H1 (cell line): ENCODE data around the gene SLC5A9.

Source experiments
- BRCA1 ChIP-seq: IDR thresholded peaks from 2 replicates; pipeline ENCODE4 v1.6.1; 2012; ENCODE audit warnings: low read depth, low read length, improper control_type of control experiment
- CREB1 ChIP-seq: IDR thresholded peaks from 2 replicates; pipeline ENCODE4 v1.6.1; 2012; ENCODE audit warnings: inconsistent platforms
- EP300 ChIP-seq, 2 experiments: IDR thresholded peaks; 1 replicate in 1 of 2; 2 replicates in 1 of 2; pipeline ENCODE4 v1.6.1; 2011 to 2012; ENCODE audit warnings: low read depth in 2 of 2, low read length in 2 of 2, mild to moderate bottlenecking in 2 of 2, borderline replicate concordance in 1 of 2, inconsistent platforms in 1 of 2, moderate library complexity in 1 of 2
- JUND ChIP-seq: IDR thresholded peaks from 2 replicates; pipeline ENCODE4 v1.6.1; 2011; ENCODE audit warnings: mild to moderate bottlenecking, improper control_type of control experiment, low read length
- RFX5 ChIP-seq: IDR thresholded peaks from 2 replicates; pipeline ENCODE4 v1.6.1; 2011; ENCODE audit warnings: low read depth, low read length, improper control_type of control experiment, borderline replicate concordance
- TAF1 ChIP-seq: IDR thresholded peaks from 2 replicates; pipeline ENCODE4 v1.6.1; 2011; ENCODE audit warnings: mild to moderate bottlenecking, low read depth, low read length
- TF ChIP-seq, protein P1 (sequence below), 3 experiments: IDR thresholded peaks; 1 replicate in 2 of 3; 2 replicates in 1 of 3; pipeline versions ENCODE4 v1.5.1 to v1.6.1; 2011; ENCODE audit warnings: low read length in 3 of 3, mild to moderate bottlenecking in 3 of 3, inconsistent platforms in 2 of 3, low read depth in 1 of 3, moderate library complexity in 1 of 3; ENCODE audit not compliant: insufficient read depth in 1 of 3; ENCODE audit errors: control extremely low read depth in 1 of 3

- TF ChIP-seq, protein P1, sequence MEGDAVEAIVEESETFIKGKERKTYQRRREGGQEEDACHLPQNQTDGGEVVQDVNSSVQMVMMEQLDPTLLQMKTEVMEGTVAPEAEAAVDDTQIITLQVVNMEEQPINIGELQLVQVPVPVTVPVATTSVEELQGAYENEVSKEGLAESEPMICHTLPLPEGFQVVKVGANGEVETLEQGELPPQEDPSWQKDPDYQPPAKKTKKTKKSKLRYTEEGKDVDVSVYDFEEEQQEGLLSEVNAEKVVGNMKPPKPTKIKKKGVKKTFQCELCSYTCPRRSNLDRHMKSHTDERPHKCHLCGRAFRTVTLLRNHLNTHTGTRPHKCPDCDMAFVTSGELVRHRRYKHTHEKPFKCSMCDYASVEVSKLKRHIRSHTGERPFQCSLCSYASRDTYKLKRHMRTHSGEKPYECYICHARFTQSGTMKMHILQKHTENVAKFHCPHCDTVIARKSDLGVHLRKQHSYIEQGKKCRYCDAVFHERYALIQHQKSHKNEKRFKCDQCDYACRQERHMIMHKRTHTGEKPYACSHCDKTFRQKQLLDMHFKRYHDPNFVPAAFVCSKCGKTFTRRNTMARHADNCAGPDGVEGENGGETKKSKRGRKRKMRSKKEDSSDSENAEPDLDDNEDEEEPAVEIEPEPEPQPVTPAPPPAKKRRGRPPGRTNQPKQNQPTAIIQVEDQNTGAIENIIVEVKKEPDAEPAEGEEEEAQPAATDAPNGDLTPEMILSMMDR (IDR thresholded peaks at IDR 0.05; ENCODE audit: control extremely low read depth in 1 of 3, insufficient read depth in 1 of 3, low read depth in 1 of 3, low read length in 3 of 3): no peak
- TF ChIP-seq EP300 (IDR thresholded peaks at IDR 0.05; ENCODE audit: borderline replicate concordance in 1 of 2, low read depth in 2 of 2, low read length in 2 of 2) (no peak), JUND (no peak), RFX5 (no peak), CREB1 (no peak), BRCA1 (no peak), TAF1 (no peak)
Observed at GRCh38 chr1:48200166-48200900, 22.2 kb upstream of the SLC5A9 start.
